Right lobe of liver (tissue), 4 donors: ENCODE results near the gene NEURL2.

Source experiments
- POLR2A ChIP-seq: fragments of 450-650 bp; IDR thresholded peaks from one replicate; pipeline ENCODE4 v1.6.1; 2017; ENCODE audit warnings: antibody characterized with exemption, mild to moderate bottlenecking
- TF ChIP-seq, protein P1 (sequence below), 4 donors: fragments of 200-600 bp in 3 of 4; fragments of 450-650 bp in 1 of 4; IDR thresholded peaks; one replicate each; pipeline versions ENCODE4 v1.5.1 to v1.8.0; 2016 to 2022; ENCODE audit warnings: antibody characterized with exemption in 4 of 4, mild to moderate bottlenecking in 2 of 4
- donor health status: DM: no; HTN: no; CAD: no.
- donor health status: DM: no; HTN: no; CAD: no.
- donor health status: DM: no; HTN: yes; CAD: no.

- TF ChIP-seq, protein P1, sequence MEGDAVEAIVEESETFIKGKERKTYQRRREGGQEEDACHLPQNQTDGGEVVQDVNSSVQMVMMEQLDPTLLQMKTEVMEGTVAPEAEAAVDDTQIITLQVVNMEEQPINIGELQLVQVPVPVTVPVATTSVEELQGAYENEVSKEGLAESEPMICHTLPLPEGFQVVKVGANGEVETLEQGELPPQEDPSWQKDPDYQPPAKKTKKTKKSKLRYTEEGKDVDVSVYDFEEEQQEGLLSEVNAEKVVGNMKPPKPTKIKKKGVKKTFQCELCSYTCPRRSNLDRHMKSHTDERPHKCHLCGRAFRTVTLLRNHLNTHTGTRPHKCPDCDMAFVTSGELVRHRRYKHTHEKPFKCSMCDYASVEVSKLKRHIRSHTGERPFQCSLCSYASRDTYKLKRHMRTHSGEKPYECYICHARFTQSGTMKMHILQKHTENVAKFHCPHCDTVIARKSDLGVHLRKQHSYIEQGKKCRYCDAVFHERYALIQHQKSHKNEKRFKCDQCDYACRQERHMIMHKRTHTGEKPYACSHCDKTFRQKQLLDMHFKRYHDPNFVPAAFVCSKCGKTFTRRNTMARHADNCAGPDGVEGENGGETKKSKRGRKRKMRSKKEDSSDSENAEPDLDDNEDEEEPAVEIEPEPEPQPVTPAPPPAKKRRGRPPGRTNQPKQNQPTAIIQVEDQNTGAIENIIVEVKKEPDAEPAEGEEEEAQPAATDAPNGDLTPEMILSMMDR (IDR thresholded peaks at IDR 0.05) = no peak
- no peak for TF ChIP-seq POLR2A
These were observed 36.3 kb upstream of the NEURL2 start for GRCh38 chr20:45927071-45927878.
